ENCODE results near the gene RAD51B.
A peak's percentile ranks its signal among the peaks of the same experiment; 100 is the strongest.

The RAD51B gene

GRCh38 chr14:67819563-67820421, at the start of gene RAD51B:
Gene RAD51B (plus strand): TSS chr14:67819779.
- peak; percentile 86 for DNase-seq (ENCODE audit: low read depth)
- no peak for TF ChIP-seq CTCF (IDR thresholded peaks at IDR 0.05; ENCODE audit: low read length, missing control alignments)
- H3K4me3 ChIP-seq (replicated peaks; ENCODE audit: low read depth, low read length): peak within 1 kb of the TSS; percentile 67

GRCh38 chr14:67773844-67774377, 45.7 kb upstream of the RAD51B start:
- no peak for DNase-seq (ENCODE audit: low read depth)
- TF ChIP-seq CTCF (IDR thresholded peaks at IDR 0.05; ENCODE audit: low read length, missing control alignments): no peak

GRCh38 chr14:67776653-67777322, 42.8 kb upstream of the RAD51B start:
- no peak for TF ChIP-seq CTCF (IDR thresholded peaks at IDR 0.05; ENCODE audit: low read length, missing control alignments)
- no peak for DNase-seq (ENCODE audit: low read depth)
- H3K4me3 ChIP-seq (replicated peaks; ENCODE audit: low read depth, low read length): no peak overlapping the region

More at GRCh38 chr14:67773844-67774377, 45.7 kb upstream of the RAD51B start:
- no peak overlapping the region for H3K4me3 ChIP-seq (replicated peaks; ENCODE audit: low read depth, low read length)

GRCh38 chr14:67778792-67779191, 40.8 kb upstream of the RAD51B start:
- DNase-seq (ENCODE audit: low read depth): no peak
- TF ChIP-seq CTCF (IDR thresholded peaks at IDR 0.05; ENCODE audit: low read length, missing control alignments): no peak

DNA sequence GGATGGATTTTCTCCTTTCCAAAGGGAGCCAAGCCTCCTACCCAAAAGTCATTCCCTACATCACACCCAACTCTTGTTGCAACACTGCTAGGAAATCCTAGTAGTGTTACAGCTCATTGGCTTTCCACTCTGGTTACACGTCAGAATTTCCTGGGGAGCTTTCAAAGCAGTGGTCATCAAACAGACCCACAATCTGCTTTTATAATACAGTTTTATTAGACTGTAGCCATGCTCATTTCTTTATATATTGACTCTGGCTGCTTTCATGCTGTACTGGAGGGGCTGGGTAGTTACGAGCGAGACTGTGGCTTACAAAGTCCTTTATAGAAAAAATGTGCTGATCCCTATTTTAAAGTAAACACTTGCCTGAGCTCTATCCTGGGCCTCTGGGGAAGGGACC, 37.5 kb upstream of the RAD51B start:
- no peak for DNase-seq (ENCODE audit: low read depth)
- no peak for TF ChIP-seq CTCF (IDR thresholded peaks at IDR 0.05; ENCODE audit: low read length, missing control alignments)
- no peak overlapping the region for H3K4me3 ChIP-seq (replicated peaks; ENCODE audit: low read depth, low read length)

More at GRCh38 chr14:67778792-67779191, 40.8 kb upstream of the RAD51B start:
- H3K4me3 ChIP-seq (replicated peaks; ENCODE audit: low read depth, low read length): no peak overlapping the region

GRCh38 chr14:67784244-67784823, 35.2 kb upstream of the RAD51B start:
- no peak for TF ChIP-seq CTCF (IDR thresholded peaks at IDR 0.05; ENCODE audit: low read length, missing control alignments)

More at GRCh38 chr14:67784244-67784823, 35.2 kb upstream of the RAD51B start:
- H3K4me3 ChIP-seq (replicated peaks; ENCODE audit: low read depth, low read length): no peak overlapping the region
- DNase-seq (ENCODE audit: low read depth): no peak
